HG02610 (cell line): ENCODE results near the gene CPTP.

Experiments used
- ATAC-seq: cut with Tn5 transposase; IDR thresholded peaks from one replicate; pipeline ENCODE4 v1.9.1; 2021; ENCODE audit warnings: mild to moderate bottlenecking, moderate library complexity; ENCODE audit not compliant: unreplicated experiment

The CPTP gene

DNA sequence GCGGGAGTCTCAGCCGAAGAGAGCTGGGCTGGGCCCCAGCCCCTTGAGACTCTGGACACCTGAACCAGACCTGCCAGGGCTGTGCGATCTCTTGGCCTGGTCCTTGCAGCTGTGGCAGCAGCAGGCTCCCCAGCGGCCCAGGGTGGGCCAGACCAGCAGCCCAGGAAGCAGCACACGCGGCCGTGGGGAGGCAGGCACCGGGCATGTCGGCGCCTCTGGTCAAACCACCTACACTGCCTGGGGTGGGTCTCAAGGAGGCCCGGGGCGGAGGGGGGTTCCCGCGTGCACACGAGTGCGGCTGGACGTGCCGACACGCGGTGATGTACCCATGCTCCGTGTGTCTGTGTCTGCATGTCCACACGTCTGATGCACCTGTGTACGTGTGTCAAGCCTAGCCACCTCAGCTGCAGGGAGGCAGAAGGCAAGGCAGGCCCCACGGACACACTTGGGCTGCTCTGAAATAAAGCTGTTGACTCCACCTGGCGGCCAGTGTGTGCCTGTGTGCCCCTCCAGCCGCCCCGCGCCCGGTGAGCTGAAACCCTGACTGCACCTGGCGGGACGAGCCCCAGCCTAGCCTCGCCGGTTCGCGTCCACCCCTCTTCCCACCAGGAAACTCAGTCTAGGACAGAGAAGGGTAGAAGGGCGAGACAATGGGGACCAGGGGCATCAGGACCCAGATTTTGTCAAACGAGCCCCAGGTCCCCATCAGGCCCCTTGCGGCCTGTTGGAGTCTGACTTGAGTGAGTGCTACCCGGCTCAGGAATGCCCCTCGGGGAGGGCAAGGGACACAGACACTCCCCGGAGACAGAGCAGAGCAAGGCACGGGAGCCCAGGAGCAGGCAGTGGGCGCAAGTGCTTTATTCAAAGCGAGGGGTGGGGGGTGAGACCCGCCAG is 32.8 kb upstream of the CPTP start:
- ATAC-seq: no peak

DNA sequence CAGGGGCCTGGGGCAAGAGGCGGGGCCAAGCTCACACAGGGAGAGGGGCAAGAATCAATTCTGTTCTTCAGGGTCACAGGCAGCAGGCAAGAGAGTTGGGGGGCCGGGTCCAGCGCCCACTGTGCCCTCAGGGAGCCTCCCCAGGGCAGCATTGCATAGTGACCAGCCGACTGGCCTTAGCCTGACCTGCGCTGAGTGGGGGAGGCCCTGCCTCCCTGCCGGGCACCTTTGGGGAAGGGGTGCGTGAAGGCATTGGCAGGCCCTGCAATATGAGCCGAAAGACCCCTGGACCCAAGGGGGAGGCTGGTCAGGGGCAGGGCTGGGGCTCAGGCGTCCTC is 32.2 kb upstream of the CPTP start:
- no peak for ATAC-seq

DNA sequence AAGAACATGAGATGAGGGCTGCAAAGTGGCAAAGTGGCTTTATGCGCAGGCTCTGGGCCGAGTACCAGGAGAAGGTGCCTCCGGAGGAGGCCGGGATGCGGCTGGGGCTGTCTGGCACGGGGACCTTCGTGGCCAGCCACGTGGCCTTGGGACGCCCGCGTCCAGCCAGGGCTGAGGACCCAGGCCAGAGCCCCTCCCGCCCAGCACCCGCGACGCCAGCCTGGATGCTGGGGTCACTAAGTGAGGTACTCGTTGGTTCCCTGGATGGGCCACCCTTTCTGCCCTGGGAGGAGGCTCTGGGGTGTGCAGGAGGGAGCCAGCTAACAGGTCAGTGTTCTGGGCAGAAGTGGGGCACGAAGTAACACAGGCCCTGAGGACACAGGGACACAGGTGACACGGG is 31.8 kb upstream of the CPTP start:
- ATAC-seq: no peak

DNA sequence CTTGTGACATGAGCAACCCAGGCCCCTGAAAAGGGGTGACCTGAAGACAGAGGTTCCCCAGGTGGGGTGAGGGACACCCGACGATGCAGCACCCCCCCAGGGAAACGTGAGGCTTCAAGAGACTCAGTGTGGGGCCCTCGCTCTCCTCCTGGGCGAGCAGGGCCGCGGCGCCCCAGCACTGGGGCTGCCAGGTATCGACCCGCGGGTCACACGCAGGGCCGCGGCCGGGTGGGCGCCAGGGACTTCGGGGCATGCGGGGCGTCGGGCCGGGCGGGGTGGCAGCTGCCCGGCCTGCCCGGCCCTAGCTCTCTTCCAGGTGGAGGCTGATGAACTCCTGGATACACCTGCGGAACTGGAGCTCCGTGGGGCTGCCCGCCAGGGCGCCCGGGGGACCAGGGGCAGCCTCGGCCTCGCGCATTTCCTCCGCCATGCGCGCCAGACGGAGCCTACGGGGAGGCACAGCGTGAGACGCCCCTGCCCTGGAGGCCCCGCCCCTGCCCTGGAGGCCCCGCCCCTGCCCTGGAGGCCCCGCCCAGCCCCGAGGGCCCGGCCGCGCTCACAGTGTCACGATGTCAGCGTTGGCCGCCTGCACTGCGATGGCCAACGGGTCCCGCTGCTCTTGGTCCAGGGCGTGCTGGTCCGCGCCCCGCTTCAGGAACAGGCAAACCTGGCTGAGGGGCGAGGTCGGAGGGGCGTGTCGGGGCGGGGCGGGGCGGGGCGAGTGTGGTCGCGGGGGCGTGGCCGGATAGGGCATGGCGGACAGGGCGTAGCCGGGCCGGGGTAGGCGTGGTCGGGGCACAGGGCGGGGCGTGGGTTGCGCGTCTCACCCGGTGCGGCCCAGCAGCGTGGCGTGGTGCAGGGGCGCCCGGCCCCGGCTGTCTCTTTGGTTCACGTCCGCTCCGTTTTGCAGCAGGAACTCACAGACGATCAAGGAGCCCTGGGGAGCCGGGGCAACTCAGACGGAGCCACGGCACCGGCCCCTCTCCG is 31.0 kb upstream of the CPTP start:
- no peak for ATAC-seq

DNA sequence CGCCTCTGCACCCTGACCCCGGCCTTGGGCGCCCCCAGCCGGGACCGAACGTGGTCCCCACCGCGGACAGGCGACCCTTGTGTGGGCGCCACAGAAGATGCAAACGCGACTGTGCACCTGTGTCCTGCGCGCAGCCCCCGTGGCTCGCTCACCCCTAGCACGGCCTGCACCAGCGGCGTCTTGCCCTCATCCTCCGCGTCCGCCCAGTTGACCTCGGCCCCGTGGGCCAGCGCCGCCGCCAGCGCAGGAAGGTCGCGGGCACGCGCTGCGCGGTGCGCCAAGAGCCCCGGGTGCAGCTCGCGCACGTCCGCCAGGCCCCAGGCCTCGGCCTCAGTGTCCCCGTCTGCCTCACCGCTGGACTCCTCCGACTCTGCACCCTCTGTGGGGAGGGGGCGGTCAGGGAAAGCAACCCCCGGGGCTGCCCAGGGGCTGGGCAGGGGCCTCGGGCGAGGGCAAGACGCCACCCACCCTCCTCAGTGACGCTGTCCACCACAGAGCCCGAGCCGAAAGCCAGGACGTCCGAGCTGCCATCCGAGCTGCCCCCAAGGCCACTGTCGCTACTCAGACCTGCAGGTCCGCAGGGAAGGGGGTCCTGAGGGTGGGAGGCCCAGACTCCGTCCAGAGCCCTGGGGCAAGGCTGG is 30.2 kb upstream of the CPTP start:
- no peak for ATAC-seq

DNA sequence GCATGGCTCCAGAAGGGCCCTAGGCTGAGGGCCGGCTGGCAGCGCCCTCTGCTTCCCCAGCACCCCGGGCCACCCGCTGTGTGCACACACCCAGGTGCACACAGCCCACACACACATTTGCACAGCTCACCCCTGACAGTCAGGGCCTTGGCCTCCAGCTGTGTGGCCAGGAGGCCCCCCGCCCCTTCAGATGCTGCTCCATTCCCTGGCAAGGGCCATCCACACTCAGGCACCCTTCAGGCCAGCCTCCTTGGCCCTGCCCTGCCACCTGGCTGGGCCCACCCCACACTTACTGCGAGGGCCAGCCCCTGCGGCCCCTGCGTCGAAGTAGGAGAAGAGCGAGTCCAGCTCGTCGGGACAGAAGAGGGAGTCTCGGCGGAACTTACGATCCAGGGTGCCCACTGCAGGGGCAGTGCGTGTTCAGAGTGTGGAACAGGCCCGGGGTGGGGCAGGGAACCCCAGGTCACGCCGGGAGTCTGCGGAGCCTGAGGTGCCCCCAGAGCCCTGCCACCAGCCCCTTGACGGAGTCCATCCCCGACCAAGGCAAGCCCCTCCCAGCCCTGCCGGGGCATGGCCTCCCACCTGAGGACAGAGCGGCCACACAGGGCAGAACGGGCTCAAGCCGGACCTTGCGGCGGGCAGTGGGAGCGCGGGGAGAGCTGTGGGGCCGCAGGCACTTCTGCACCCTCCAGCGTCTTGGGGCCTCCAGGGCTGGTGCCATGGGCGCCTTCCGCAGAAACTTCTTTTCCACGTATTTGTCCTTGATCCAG is 29.3 kb upstream of the CPTP start:
- ATAC-seq: no peak

DNA sequence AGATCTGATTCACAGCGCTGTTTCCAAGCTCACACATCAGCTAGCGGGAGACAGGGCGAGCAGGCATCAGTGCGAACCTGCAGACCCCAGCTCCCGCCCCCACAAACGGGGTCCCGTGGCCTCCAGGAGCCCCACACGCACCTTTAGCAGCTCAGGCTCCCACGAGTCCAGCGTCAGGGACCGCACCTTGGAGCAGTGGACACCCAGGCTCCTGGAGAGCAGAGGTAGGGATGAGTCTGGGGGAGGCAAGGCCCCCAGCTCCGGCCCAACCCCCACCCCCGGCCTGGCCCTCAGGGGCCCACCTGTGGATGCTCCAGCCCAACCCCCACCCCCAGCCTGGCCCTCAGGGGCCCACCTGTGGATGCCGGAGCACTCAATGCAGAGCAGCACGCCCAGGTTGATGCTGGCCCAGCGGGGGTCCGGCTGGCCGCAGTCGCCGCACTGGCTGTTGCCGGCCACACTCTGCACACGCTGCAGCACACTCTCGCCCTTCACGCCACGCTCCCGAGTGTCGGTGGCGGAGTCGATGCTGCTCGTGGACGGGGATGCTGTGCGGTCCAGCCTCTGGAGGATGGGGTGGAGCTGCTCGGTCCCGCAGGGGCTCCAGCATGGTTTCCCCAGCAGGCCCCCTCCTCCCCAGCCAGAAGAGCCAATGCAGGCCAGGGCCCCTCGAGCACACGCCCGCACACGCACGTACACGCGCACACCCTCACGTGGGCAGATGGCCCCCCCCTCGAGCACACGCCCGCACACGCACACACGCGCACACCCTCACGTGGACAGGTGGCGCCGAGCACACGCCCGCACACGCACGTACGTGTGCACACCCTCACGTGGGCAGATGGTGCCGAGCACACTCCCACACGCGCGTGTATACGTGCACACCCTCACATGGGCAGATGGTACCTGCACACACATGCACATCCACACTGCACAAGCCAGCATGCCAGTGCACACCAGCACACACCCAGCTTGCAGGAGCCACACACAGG is 28.2 kb upstream of the CPTP start:
- ATAC-seq: no peak

DNA sequence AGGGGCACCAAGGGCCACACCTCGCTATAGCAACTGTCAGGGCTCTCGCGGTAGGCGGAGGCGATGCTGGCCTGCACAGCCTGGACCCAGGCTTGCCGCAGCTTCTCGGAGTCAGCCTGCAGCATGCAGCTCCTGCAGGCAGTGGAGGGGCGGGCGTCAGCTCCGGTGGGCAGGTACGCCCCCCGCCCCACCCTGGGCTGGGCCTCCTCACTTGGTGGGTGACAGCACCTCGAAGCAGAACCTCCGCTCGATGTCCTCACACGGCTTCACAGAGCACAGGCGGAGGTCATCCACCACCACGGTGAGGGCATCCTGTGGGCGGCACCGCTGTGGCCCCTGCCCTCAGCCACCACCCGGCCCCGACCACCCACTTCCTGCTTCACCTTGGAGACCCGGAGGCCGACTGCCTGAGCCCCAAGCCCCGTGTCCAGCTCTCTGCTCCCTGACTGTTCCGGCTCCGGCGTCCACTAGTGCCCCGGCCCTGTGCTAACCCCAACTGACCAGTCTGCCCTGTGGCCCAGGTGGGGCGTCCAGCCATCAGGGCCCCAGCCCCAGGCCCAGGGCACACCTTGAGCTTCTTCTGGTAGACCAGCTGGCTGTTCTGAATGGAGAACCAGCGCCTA is 26.7 kb upstream of the CPTP start:
- no peak for ATAC-seq

DNA sequence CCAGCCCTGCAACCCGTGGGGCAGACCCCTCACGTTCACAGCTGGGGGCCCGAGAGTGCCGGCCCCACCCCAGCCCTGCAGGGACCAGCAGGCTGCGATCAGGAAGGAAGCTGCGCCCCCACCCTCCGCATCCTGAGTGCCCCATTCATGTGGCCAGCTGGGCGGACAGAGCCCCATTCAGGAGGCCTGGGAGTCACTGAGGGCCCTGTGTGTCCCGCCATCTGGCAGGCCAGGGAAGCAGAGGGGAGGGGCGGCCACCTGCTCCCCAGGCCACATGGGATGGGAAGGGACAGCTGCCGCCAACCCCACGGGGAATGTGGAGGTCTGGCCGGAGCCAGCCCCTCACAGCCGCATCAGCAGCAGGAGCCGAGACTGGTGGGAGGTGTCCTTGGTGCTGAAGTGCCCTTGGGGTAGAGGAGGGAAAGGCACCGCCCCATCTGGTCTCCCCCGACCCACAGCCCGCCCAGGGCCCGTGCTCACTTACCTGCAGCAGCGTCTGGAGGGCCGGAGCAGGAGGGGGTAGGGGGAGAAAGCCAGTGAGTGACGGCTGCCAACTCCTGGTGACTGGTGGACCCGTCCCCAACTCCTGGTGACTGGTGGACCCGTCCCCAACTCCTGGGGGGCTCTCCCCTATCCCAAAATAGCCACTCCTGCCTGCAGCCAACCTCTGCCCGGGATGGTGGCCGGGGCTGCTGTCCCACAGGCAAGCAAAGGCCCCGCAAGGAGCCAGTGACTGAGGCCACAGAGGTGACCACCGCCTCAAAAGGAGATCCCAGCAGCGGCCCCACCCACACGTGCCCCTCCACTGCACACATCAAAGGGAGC is 25.5 kb upstream of the CPTP start:
- no peak for ATAC-seq

DNA sequence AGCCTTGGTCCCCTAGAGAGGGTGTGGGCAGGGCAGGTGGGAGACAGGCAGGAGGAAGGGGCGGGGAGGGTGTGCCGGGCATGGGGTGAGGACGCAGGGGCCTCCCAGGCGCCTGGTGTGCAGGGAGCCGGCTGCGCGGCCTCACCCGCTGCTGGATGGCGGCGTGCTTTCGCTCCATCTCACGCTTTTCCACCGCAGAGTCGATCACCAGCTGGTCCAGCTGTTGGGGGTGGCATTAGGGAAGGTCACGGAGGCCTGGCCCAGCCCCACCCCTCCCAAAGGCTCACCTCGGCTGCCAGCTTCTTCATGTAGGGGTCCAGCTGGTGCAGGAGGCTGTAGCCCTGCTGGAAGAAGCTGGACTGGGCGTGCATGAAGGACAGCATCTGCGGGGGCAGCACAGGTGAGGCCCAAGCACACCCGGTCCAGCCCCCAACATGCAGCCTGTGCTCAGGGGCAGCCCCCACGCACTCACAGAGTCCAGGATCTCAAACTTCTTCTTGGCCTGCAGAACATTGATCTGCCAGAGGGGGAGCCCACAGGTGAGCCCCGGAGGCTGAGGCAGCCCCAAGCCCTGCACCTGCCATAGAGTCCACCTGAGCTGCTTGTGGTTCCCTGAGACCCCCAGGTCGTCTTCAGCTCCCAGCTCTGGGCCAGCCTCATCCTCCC is 24.8 kb upstream of the CPTP start:
- no peak for ATAC-seq

DNA sequence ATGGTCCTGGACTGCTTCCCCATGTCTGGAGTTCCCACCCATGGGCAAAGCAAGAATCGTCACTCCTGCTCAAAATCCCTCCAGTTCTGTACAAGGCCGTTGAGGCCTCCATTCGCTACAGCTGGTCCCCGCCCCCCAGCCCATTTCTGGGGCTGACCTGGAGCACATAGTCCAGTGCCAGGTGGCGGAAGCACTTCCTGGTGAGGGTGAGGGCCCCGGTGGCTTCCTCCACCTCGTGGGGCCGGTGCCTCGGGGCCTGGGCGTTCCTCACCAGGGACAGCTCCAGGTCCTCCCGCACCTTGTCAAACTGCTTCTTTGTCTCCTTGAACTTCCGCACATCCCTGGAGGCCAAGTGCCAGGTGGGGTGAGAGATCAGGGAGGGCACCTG is 24.3 kb upstream of the CPTP start:
- ATAC-seq: no peak

DNA sequence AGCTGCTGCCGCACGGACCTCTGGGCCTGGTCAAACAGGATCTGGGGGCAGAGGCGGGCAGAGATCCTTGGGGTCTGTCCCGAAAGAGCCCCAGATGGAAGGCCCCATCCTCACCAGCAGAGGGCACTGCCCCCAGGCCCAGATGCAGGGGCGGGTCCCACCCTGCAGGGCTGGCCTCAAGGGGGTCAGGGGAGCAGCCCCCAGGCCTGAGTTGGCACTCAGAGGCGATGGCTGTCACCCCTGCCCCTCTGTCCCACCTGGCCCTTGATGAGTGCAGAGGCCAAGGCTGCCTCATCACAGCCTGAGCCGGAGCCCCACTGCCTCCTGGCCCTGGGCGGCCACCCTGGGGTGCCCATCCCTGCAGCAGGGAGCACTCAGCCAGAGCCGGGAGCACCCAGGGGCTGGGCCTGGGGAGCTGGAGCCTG is 22.6 kb upstream of the CPTP start:
- no peak for ATAC-seq

DNA sequence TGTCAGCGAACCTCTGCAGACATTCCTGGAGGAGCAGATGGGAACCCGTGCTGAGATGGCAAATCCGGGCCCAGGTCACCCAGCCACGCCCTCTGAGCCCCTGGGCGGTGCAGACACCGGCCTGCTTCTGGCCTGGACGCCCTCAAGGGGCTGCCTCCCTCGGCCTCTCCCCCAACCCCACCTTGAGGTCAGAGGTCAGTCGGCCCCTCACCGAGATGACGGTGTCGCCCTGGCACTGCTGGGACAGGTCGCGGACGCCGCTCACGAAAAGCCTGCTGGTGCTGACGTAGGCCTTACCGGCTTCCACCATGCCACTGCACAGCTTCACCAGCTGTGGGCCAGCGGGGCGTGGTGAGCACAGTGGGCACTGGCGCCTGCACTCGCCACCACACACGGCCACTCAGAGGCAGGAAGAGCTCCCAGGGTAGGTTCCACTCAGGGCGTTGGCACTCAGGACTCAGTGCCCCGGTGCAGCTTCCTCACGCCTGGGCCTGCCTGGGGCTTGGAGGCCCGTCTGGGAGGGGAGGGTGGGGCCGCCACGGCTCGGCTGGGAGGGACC is 21.6 kb upstream of the CPTP start:
- no peak for ATAC-seq

DNA sequence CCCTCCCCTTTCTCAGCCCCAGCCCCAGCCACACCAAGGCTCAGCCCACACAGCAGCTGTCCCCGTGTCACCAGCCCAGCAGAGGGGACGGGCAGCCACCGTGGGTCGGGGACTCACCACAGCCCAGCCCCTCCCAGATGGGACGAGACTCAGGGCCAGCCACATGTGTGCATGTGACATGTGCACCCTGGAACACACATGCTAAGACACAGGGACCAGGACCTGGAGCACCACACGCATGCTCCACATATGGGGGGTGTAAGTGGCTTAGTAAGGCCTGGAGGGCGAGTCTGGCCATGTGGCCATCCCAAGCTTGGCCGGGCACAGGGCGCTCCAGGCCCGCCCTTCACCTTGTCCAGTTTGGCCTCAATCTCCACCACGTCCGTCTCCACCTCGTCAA is 20.9 kb upstream of the CPTP start:
- ATAC-seq: no peak

DNA sequence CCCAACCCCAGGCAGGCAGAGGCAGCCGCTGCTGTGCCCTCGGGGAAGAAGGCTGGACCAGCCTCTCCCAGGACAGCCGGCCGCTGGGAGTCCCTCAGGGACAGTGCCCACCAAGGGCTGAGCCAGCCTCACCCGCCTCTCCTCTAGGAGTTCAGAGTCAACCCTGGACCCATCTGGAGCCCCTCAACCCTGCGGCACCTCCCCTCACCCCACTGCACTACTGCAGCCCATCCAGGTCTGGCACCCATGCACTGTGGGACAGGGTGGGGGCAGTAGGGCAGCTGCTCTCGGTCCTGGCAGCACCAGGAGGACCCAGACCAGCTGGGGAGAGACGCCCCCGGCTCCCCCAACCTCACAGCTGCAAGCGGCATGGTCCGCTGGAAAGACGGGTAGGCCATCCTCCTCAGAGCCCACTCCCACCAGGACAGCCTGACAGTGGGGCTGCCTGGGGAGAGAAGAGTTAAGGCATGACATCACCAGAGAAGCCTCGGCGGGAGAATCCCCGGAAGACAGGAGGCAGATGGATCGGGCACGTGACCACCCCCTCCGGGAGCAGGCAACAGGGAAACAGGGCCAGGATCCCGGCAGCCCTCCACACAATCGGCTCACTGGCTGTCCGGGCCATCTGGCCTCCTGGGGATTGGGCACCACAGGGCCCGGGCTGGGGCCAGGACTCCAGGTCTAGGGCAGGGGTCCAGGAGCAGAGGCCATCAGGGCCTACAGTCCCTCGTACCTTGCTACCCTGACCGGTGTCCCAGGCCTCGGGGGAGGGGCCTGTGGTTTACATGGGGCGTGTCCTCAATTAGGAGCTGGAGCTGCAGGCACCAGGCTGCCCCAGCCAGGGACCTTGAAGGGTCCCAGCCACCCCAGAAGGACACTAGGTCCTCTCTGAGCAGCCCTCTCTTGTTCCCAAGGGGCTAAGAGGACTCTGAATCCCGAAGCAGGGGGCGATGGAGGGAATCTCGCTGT is 20.0 kb upstream of the CPTP start:
- no peak for ATAC-seq
